Activated naive CD4-positive, alpha-beta T cell treated with anti-CD3 and anti-CD28 coated beads, Interleukin-2, amount 50 U/mL, for 72 hours (primary cell): ENCODE results near the gene NTNG1. TPM values are rescaled to one million over a fixed set of nuclear protein-coding genes. Genes with fewer than 3 reads are reported as not detected.
A peak's percentile ranks its signal among the peaks of the same experiment; 100 is the strongest.

Experiments used
- ATAC-seq, 2 donors: fragments of 150-1000 bp; cut with Tn5 transposase; 2 replicates each; pipeline ENCODE4 v1.10.0; 2021; ENCODE audit warnings: mild to moderate bottlenecking in 2 of 2, moderate library complexity in 2 of 2
- DNase-seq, 2 donors: peaks; one replicate each; pipeline ENCODE4 v3.0.0; 2021 to 2022; ENCODE audit warnings: low spot score in 2 of 2
- H3K27ac Mint-ChIP-seq, 2 donors: one replicate each; pipeline ENCODE4 v1.8.0; 2022; ENCODE audit warnings: mild to moderate bottlenecking in 2 of 2, mixed read lengths in 2 of 2
- H3K36me3 Mint-ChIP-seq, 2 donors: one replicate each; pipeline ENCODE4 v1.8.0; 2022; ENCODE audit warnings: mixed read lengths in 2 of 2
- H3K9me3 Mint-ChIP-seq, 2 donors: one replicate each; pipeline ENCODE4 v1.8.0; 2022; ENCODE audit warnings: mixed read lengths in 2 of 2
- total RNA-seq, 2 donors: library from RNA; stranded (reverse); gene quantifications; one replicate each; pipeline ENCODE4 v1.2.3, GENCODE V29; 2022

Gene NTNG1
- total RNA-seq, 2 donors from 2014 or later = 0.25 TPM; not detected in 1

DNA sequence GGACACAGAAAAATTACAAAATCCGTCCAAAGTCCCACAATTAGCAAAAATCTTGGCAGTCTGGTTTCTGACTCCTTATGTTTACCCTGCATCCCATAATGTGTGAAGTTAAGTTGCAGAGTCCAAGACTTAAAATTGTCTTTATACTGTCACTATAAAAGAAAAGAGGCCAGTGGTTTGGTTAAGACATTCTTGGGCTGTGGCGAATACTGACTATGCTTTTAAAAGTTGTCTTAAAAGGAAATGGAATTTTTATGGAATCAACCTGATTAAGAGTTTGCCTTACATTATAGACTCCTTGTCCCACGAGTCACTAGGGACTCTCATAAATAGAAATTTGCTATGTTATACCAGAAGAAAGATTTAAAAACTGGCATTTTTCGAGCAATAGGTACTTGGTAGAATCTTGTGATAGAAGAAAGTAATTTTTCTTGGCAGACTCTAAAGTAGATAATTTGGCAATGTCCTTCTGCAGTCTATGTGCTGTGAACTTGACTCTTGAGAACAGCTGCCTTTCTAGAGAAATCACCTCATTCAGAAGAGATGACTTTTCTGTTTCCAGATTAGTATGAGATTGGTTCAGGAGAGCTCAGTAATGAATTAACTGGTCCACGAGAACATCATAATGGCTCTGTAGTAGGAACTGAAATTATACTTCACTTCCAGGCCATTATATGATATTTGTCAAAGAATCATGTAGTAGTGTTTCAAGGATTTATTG is 31.8 kb downstream of the NTNG1 start:
- Mint-ChIP-seq H3K36me3 (no peaks in the 10 kb centered on the region), H3K27ac (no peak overlapping the region), H3K9me3 (no peaks in the 10 kb centered on the region)
- DNase-seq = no peak
- ATAC-seq = no peak

DNA sequence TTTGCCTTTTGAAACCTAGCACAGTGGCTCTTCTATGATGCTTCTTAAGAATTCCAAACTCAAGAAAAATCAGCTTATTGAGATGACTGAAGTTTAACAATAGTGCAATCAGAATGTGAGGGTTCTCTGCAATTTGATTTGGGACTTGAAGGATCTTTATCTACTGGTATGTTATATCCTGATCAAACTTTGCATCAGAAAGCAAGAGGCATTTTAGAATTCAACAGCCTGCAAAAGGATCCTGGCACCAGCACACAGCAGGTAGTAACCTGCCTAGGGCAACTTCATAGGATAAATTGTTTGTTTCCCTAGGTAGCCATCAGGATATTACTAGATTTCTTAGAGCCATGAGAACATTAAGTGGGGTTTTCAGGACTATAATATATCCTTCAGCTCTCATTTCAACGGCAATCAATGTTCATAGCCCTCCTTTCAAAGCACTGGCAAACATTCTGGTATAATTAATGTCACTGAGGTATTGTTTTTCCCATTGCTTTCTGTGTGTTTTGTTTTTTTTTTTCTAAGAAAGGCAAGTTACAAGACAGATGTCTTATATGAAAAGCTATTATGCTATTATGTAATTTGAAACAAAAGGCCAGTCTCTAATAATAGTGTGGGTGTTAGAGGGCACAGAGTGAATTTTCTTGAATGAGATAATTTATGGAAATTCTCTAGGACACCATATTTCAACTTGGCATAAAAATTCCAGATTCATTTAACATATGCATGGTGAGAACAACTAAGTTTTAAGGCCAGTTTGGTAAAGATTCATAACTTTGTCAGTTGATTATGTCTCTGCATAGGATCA is 34.5 kb downstream of the NTNG1 start:
- ATAC-seq = no peak
- Mint-ChIP-seq H3K27ac (no peak overlapping the region), H3K9me3 (peaks cover 0 to 3% of the 10 kb centered on the region in 2 donors), H3K36me3 (no peaks in the 10 kb centered on the region)
- no peak for DNase-seq

DNA sequence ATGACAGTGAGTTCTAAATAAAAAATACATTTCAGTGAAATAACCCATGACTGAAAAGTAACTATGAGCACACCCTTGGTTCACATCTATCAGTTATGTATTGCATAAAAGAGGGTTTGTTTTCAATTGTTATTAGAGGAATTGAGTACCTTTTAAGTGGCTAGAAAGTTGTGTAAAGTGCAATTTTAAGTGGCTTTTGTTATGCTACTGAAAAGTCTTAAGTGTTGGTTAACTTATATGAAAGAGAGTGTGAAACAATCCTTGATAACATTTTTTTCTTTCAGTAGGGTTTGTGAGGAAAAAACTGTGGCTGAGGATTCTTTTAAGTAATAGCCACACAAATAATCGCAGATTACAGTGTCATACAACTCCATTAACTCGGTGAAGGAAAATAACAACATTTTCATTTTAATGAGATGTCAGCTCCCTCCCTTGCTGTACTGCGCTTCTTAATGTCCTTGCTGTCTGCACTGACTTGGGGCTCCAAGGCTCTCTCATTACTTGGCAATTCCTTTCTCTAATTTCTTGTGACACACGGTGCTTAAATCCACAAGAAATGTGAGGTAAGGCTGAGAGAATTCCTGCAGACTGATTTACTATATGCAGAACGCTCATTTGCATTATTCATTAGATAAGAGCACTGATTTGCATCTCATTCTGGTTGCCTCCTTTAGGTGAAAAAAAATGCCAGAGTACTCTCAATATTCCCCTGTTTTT is 40.6 kb downstream of the NTNG1 start:
- Mint-ChIP-seq H3K27ac (no peak overlapping the region), H3K9me3 (peaks cover 0 to 3% of the 10 kb centered on the region in 2 donors), H3K36me3 (no peaks in the 10 kb centered on the region)
- ATAC-seq (no peak), DNase-seq (no peak)

DNA sequence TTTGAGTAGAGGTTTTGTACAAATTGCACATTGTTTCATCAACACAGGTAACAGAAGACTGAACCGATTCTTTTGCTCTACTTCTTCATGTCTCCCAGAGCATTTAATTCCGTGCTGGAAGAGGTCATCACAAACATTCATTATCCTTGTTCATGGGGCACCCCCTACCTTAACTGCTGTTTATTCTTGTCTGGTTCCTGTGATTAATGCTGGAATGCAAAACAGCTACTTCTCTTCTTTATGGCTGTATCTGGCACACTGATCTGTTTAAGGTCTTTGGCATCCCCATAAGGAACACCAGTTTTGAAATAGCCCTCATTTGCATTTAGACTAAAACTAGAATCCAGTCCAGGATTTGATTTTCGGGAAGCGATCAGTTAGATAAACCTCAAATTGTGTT is 42.2 kb downstream of the NTNG1 start:
- Mint-ChIP-seq H3K9me3 (peaks cover 0 to under 1% of the 10 kb centered on the region in 2 donors), H3K27ac (no peak overlapping the region), H3K36me3 (no peaks in the 10 kb centered on the region)
- DNase-seq (no peak), ATAC-seq (no peak)

DNA sequence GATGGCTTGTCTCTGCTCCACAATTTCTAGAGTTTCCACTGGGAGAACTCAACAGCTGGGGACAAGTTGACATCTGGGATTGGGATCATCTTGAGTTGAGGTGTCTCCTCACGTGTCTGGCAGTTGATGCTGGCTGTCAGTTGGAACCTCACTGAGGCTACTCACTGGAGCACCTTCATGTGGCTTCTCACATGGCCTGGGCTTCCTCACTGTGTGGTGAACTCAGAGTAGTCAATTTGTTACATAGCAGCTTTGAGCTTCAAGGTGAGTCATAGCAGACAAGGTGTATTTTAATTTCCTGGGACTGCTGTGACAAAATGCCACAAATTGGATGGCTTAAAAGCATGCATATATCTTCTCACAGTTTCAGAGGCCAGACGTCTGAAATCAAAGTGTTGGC is 44.0 kb downstream of the NTNG1 start:
- Mint-ChIP-seq H3K9me3 (peaks cover 0 to 1% of the 10 kb centered on the region in 2 donors), H3K27ac (no peak overlapping the region), H3K36me3 (no peaks in the 10 kb centered on the region)
- DNase-seq = no peak
- peak; percentile 31 to 37 for ATAC-seq

DNA sequence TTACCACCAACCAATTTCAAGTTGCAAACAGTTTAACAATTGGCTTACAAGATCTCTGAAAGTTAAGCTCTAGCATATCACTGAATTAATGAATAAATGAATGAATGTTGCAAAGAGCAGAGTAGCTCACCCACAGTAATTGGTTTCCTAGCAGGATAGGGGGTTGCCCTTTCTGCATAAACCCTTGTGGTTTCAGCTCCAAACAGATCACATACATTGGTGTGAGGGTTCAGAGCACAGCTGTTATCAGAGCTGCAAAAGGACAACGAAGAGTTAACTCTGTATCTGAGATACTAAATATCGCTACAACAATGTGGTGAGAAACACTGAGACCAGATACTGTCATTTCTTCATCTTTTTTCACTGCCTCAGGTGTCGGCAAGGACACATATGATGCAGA is 46.6 kb downstream of the NTNG1 start:
- ATAC-seq = no peak
- no peaks in the 10 kb centered on the region for H3K36me3 Mint-ChIP-seq
- H3K27ac Mint-ChIP-seq = no peak overlapping the region
- DNase-seq = no peak
- H3K9me3 Mint-ChIP-seq = peaks cover 0 to 4% of the 10 kb centered on the region in 2 donors

DNA sequence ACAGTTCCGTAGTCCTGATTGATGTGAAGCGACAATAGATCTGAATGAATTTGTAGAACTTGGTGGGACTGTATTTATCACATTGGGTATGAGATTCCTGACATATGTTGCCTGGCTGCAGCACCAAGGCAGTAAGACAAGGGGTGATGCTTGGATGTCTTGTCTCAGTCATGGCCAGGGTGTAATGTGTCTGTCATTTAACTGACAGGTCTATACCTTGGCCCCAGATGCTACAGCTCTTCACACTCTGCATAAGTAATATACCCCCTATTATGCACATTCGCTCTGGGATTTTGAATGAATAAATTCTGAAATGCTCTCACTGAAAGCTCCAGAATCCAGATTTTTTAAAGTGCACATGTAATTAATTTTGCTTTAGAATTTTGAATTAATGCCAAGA is 47.3 kb downstream of the NTNG1 start:
- ATAC-seq (no peak), DNase-seq (no peak)
- Mint-ChIP-seq H3K9me3 (peaks cover 0 to 4% of the 10 kb centered on the region in 2 donors), H3K27ac (no peak overlapping the region), H3K36me3 (no peaks in the 10 kb centered on the region)

DNA sequence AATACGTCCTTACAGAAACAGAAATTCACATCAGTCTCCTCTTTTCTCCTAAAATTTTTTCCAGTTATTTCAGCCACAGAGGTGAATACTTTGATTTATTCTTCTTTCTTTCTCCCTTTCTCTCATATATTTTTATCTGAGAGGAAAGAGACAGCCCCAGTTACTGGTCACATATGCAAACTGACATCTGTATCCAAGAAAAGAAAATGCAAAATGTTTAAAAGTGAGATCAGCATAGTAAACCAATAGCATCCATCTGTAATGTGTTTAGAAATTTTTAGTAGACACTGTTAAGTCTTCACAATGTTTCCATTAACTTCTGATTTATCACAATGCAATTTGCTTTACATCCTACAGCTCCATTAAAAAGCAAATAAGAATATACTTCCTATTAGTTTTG is 53.5 kb downstream of the NTNG1 start:
- Mint-ChIP-seq H3K27ac (no peak overlapping the region), H3K9me3 (peaks cover 0 to 4% of the 10 kb centered on the region in 2 donors), H3K36me3 (no peaks in the 10 kb centered on the region)
- no peak for ATAC-seq
- no peak for DNase-seq

DNA sequence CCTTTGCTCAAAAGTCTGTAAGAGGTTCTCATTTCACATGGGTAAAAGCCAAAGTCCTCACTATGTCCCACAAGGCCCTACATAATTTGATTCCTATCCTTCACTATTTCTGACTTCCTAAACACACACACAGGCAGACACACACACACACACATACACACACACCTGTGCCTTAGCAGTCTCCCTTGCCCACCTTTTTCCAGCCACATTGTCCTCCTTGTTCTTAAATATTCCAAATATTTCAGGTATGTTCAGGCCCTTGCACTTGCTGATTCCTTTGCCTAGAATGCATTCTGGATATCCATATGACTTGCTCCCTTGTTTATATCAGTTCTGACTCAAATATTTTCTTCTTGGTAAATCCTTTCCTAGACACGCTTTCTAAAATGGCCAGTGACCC is 54.6 kb downstream of the NTNG1 start:
- Mint-ChIP-seq H3K27ac (no peak overlapping the region), H3K36me3 (no peaks in the 10 kb centered on the region), H3K9me3 (peaks cover 0 to 4% of the 10 kb centered on the region in 2 donors)
- ATAC-seq (no peak), DNase-seq (no peak)

DNA sequence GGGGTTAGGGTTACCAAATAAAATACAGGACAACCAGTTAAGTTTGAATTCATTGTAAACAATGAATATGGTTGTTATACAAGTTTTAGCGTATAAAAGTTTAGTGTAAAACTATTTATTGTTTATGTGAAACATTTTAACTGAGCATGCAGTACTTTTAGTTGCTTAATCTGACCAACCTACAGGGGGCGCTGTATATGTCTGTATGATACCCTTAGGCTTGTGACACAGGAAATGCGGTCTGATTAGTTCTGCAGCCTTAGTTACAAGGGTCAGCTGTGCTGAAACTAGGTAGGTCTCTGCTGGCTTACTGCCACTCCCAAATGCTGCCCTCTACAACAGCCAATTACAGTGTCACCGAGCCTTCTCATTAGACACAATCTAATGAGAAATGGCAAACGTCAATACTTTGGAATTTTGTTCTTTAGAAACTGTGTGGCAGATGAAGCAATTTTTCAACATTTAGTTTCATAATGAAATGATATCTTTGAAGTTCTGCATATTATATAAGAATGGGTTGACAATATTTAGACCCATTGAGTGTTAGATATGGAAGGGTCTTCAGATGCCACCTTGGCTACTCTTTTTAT is 56.2 kb downstream of the NTNG1 start:
- no peaks in the 10 kb centered on the region for H3K36me3 Mint-ChIP-seq
- DNase-seq = peak in 1 of 2 donors; percentile 46
- no peak for ATAC-seq
- peaks cover 6 to 10% of the 10 kb centered on the region in 2 donors for H3K9me3 Mint-ChIP-seq
- H3K27ac Mint-ChIP-seq = no peak overlapping the region

DNA sequence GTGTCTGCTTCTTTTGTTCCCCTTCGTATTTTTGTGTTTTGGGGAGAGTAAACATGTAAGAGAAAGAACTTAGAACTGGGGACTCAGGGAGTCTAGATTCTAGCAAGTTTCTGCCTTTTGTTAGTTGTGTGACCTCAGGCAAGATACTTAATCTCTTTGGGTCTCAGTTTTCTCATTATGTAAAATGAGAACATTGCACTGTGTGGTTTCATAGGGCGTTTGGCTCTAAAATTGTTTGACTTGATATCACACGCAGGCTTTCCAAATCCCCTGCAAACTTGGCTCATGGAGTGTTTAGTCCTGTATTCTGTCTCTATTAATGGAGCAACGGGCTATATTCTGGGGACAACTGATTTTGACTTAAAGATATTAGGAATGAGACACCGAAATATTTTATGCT is 57.7 kb downstream of the NTNG1 start:
- H3K36me3 Mint-ChIP-seq = no peaks in the 10 kb centered on the region

DNA sequence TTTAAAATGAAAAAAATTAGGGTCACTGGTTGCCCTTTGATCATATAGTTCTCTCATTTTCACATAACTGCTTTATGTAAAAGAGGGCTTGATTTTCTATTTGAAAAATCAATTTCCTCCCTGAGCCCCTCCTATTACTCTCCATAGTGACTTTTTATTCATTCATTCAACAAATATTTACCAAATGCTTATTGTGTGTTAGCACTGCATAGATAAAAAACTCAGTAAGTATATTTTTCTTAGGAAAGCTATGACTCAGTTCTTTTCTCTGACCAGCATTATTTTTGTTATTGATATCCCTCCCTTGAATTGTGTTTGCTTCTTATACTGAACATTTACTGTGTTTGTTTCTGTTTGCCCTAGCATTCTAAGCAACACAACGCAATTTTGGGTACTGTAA is 59.8 kb downstream of the NTNG1 start:
- no peak for ATAC-seq
- H3K27ac Mint-ChIP-seq = no peak overlapping the region
- peaks cover 6 to 10% of the 10 kb centered on the region in 2 donors for H3K9me3 Mint-ChIP-seq
- no peaks in the 10 kb centered on the region for H3K36me3 Mint-ChIP-seq
- DNase-seq = no peak

More for the DNA sequence above, 57.7 kb downstream of the NTNG1 start:
- Mint-ChIP-seq H3K27ac (no peak overlapping the region), H3K9me3 (peaks cover 6 to 10% of the 10 kb centered on the region in 2 donors)
- no peak for ATAC-seq
- no peak for DNase-seq

DNA sequence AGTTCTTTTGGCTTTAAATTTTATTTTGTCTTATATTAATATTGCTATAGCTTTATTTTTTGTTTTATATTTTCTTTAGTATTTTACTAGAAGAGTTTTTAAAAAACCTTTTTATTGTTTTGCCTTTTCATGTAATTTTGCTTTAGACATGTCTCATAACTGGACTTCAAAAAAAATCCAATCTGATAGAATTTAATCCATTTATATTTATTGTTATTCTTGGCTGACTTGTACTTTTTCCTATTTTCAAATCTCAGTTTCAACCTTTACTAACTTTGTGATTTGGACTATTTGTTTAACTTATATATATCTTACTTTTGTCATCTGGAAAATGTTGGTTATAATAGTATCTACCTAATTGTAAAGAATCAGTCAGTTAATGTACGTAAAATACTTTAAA is 61.2 kb downstream of the NTNG1 start:
- Mint-ChIP-seq H3K27ac (no peak overlapping the region), H3K9me3 (peaks cover 6 to 10% of the 10 kb centered on the region in 2 donors), H3K36me3 (no peaks in the 10 kb centered on the region)
- ATAC-seq (no peak), DNase-seq (no peak)

DNA sequence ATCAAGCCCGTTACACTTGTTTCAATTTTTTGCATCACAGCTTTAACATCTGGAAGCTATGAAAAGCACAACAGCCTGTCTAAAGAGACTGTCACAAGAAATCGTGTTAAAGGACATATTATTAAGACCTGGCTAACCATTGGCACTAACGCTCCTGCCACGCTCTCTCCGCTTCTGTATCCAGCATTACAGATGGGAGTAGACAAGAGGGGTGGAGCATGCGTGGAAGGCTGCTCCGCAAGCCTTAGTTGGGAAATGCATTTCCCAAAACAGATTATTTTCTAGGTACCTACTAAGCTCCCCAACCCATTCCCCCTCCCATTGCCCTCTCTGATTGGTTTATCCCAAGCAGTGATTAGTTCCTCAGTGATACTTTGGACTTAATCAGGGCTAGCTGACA is 72.4 kb downstream of the NTNG1 start:
- DNase-seq = no peak
- Mint-ChIP-seq H3K36me3 (peaks cover 0 to 6% of the 10 kb centered on the region in 2 donors), H3K27ac (no peak overlapping the region), H3K9me3 (peaks cover 3 to 7% of the 10 kb centered on the region in 2 donors)
- no peak for ATAC-seq

DNA sequence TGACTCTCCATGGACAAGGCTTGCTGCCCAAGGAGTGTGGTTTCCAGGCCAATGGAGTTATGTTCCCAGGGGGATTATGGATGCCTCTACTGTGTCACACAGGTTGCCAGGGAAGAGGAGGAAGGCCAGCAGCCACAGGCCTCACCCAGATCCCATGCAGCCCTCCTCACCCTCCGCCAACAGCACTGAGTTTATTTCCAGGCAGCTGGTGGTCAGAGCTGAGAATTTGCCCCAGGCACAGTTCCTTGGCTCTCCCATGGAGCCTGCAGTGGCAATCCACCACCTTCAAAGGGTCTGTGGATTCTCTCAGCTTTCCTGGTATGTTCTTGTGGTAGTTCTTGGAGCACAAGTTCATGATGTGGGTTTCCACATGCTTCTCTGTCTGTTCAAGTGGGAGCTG is 79.2 kb downstream of the NTNG1 start:
- DNase-seq = no peak
- Mint-ChIP-seq H3K27ac (no peak overlapping the region), H3K36me3 (peaks cover 0 to 11% of the 10 kb centered on the region in 2 donors), H3K9me3 (peaks cover 5 to 11% of the 10 kb centered on the region in 2 donors)
- no peak for ATAC-seq

DNA sequence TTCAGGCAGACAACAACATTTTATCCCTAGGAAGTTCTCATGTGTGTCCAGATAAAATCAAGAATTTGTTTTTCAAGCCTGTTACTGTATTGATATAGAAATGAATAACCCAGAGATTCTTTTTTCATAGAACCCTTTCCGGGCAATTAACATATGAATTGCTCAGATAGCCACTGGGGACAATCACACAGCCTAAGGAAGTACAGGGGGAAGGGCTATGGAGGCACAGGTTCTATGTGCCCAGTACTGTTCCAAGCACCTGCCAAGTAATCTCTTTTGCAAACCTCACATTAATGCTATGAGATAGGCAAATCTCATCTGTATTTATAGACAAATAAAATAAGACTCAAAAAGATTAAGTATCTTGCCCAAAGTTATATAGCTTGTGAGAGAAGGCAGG is 84.9 kb downstream of the NTNG1 start:
- DNase-seq (no peak), ATAC-seq (no peak)
- Mint-ChIP-seq H3K9me3 (peaks cover 0 to 5% of the 10 kb centered on the region in 2 donors), H3K27ac (no peak overlapping the region), H3K36me3 (no peaks in the 10 kb centered on the region)
